GM23338 (cell line): ENCODE measurements around the gene C2orf92.

Experiments used
- EZH2 ChIP-seq: fragments of 200-600 bp; sonication (generic); IDR thresholded peaks from one replicate; pipeline ENCODE4 v1.8.0; 2017; ENCODE audit warnings: antibody characterized with exemption, mild to moderate bottlenecking, low read depth; ENCODE audit not compliant: unreplicated experiment
- POLR2AphosphoS5 ChIP-seq: IDR thresholded peaks from 2 replicates; pipeline ENCODE4 v1.6.1; 2016; ENCODE audit warnings: antibody characterized with exemption, low read depth
- TF ChIP-seq, protein P1 (sequence below), 2 experiments: fragments of 200-600 bp in 1 of 2; sonication (generic) in 1 of 2; conservative IDR thresholded peaks; 2 replicates each; pipeline versions ENCODE4 v1.5.1 to v1.6.1; 2016 to 2017; ENCODE audit warnings: antibody characterized with exemption in 2 of 2, low read depth in 2 of 2, mild to moderate bottlenecking in 2 of 2, moderate library complexity in 1 of 2
- TF ChIP-seq, protein P2 (sequence below): IDR thresholded peaks from one replicate; pipeline ENCODE4 v1.6.1; 2018; ENCODE audit warnings: antibody characterized with exemption; ENCODE audit not compliant: unreplicated experiment

DNA sequence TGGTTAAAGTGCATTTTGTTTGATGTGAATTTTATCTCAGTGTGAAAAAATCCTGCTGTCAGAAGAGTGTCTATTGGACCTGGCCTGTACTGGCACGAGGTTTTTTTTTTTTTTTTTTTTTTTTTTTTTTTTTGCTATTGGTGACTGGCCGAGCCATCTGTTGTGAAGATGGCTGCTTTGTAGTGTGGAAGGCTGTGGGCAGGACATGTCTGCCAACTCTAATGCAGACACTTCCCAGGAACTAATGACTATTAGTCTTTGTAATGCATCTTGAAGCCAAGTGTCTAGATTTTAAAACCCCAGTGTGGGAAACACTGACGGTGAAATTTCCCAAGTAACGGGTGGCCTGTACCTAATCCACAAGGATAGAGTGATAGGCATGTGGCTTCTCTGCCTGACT lies 78.2 kb downstream of the C2orf92 start:
- TF ChIP-seq, protein P1, sequence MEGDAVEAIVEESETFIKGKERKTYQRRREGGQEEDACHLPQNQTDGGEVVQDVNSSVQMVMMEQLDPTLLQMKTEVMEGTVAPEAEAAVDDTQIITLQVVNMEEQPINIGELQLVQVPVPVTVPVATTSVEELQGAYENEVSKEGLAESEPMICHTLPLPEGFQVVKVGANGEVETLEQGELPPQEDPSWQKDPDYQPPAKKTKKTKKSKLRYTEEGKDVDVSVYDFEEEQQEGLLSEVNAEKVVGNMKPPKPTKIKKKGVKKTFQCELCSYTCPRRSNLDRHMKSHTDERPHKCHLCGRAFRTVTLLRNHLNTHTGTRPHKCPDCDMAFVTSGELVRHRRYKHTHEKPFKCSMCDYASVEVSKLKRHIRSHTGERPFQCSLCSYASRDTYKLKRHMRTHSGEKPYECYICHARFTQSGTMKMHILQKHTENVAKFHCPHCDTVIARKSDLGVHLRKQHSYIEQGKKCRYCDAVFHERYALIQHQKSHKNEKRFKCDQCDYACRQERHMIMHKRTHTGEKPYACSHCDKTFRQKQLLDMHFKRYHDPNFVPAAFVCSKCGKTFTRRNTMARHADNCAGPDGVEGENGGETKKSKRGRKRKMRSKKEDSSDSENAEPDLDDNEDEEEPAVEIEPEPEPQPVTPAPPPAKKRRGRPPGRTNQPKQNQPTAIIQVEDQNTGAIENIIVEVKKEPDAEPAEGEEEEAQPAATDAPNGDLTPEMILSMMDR (conservative IDR thresholded peaks at IDR 0.05; ENCODE audit: low read depth in 2 of 2): no peak
- TF ChIP-seq EZH2 (no peak), POLR2AphosphoS5 (no peak)
- TF ChIP-seq, protein P2, sequence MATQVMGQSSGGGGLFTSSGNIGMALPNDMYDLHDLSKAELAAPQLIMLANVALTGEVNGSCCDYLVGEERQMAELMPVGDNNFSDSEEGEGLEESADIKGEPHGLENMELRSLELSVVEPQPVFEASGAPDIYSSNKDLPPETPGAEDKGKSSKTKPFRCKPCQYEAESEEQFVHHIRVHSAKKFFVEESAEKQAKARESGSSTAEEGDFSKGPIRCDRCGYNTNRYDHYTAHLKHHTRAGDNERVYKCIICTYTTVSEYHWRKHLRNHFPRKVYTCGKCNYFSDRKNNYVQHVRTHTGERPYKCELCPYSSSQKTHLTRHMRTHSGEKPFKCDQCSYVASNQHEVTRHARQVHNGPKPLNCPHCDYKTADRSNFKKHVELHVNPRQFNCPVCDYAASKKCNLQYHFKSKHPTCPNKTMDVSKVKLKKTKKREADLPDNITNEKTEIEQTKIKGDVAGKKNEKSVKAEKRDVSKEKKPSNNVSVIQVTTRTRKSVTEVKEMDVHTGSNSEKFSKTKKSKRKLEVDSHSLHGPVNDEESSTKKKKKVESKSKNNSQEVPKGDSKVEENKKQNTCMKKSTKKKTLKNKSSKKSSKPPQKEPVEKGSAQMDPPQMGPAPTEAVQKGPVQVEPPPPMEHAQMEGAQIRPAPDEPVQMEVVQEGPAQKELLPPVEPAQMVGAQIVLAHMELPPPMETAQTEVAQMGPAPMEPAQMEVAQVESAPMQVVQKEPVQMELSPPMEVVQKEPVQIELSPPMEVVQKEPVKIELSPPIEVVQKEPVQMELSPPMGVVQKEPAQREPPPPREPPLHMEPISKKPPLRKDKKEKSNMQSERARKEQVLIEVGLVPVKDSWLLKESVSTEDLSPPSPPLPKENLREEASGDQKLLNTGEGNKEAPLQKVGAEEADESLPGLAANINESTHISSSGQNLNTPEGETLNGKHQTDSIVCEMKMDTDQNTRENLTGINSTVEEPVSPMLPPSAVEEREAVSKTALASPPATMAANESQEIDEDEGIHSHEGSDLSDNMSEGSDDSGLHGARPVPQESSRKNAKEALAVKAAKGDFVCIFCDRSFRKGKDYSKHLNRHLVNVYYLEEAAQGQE: no peak
